Omental fat pad (tissue), 4 donors: Measurements from ENCODE around the gene OR2C1. TPM values are rescaled to one million over a fixed set of nuclear protein-coding genes. Genes with fewer than 3 reads are reported as not detected.
A peak's percentile ranks its signal among the peaks of the same experiment; 100 is the strongest.

ENCODE experiments used
- ATAC-seq: fragments of 150-250 bp; one replicate; pipeline ENCODE4 v1.9.1; 2016; ENCODE audit warnings: mild to moderate bottlenecking, moderate library complexity; ENCODE audit not compliant: low FRiP score
- DNase-seq: peaks from one replicate; pipeline ENCODE4 v3.0.0-alpha.2; 2019; ENCODE audit warnings: low spot score
- CTCF ChIP-seq, 3 donors: fragments of 450-650 bp; IDR thresholded peaks; one replicate each; pipeline ENCODE4 v1.5.1; 2016 to 2017; ENCODE audit warnings: antibody characterized with exemption in 3 of 3, mild to moderate bottlenecking in 3 of 3, moderate library complexity in 2 of 3
- total RNA-seq, 4 donors: library from RNA; depleted of rRNA; stranded (reverse); fragments of >200 nt; gene quantifications; one replicate each; pipeline ENCODE4 v1.1.0, GENCODE V29; 2016

Gene OR2C1
- total RNA-seq, 4 donors from 2014 or later: not detected

DNA sequence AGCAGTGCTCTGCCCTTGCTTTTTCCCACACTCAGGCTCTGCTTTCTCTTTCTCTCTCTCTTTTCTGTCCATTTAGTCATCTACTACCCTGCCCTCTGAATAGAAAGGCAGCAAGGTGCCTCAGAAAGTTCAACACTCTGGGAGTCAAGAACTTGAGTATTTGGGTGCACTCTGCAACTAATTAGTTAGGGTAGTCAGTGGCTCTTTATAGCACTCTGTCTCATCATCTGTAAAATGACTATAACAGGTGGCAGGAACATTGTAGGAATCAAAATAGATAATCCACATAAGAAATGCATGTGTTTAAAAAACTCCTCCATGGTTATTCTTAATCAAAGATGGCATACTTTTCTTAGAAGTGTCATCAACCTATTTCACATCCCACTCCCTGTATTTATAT lies 7.2 kb downstream of the OR2C1 start:
- ATAC-seq: no peak
- no peak for TF ChIP-seq CTCF (IDR thresholded peaks at IDR 0.05)
- no peak for DNase-seq

DNA sequence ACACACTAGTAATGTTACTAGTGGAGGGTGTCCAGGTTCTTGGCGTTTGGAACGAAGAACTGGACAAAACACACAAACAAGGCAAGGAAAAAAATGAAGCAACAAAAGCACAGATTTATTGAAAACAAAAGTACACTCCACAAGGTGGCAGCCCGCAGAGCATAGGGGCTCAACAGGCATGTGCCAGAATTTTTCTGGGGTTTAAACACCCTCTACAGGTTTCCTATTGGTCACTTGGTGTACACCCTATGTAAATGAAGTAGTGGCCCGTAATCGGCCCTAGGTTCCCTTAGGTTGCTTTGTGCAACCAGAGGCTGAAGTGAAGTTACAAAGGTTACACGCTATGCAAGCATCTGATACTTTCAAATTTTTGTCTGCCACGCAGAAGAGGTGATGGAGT lies 8.1 kb downstream of the OR2C1 start:
- ATAC-seq (no peak), DNase-seq (no peak)
- no peak for TF ChIP-seq CTCF (IDR thresholded peaks at IDR 0.05)

GRCh38 chr16:3364774-3365427 lies 9.2 kb downstream of the OR2C1 start:
- TF ChIP-seq CTCF (IDR thresholded peaks at IDR 0.05): no peak
- ATAC-seq: peak; percentile 92
- DNase-seq: peak; percentile 39

- DNase-seq (no peak), ATAC-seq (no peak)
- TF ChIP-seq CTCF (IDR thresholded peaks at IDR 0.05): no peak
Measured at GRCh38 chr16:3369073-3369472, 13.4 kb downstream of the OR2C1 start.

- TF ChIP-seq CTCF (IDR thresholded peaks at IDR 0.05): no peak
- no peak for DNase-seq
- ATAC-seq: no peak
Measured at GRCh38 chr16:3375680-3376079, 20.0 kb downstream of the OR2C1 start.

GRCh38 chr16:3377917-3378316 lies 22.2 kb downstream of the OR2C1 start:
- DNase-seq (no peak), ATAC-seq (no peak)
- TF ChIP-seq CTCF (IDR thresholded peaks at IDR 0.05): no peak

GRCh38 chr16:3383045-3383448 lies 27.4 kb downstream of the OR2C1 start:
- DNase-seq (no peak), ATAC-seq (no peak)
- no peak for TF ChIP-seq CTCF (IDR thresholded peaks at IDR 0.05)
